ENCODE measurements around the gene AGBL4. TPM values are rescaled to one million over a fixed set of nuclear protein-coding genes. Genes with fewer than 3 reads are reported as not detected.
"Not testable (repeated sequence)": the region's sequence is repeated elsewhere in the genome, so short reads cannot be mapped to it uniquely, and the experiment has no call there.

Gene AGBL4
- total RNA-seq, 1 donor from 2014 or later: not detected

- Histone ChIP-seq H3K36me3 (no peaks in the 10 kb centered on the region), H3K4me3 (no peak overlapping the region), H3K27ac (no peak overlapping the region), H3K27me3 (no peaks in the 10 kb centered on the region), H3K9me3 (no peaks in the 10 kb centered on the region), H3K4me1 (no peaks in the 10 kb centered on the region)
- intact Hi-C loops (cut with DNase I): no loop called here
- TF ChIP-seq, protein P1, sequence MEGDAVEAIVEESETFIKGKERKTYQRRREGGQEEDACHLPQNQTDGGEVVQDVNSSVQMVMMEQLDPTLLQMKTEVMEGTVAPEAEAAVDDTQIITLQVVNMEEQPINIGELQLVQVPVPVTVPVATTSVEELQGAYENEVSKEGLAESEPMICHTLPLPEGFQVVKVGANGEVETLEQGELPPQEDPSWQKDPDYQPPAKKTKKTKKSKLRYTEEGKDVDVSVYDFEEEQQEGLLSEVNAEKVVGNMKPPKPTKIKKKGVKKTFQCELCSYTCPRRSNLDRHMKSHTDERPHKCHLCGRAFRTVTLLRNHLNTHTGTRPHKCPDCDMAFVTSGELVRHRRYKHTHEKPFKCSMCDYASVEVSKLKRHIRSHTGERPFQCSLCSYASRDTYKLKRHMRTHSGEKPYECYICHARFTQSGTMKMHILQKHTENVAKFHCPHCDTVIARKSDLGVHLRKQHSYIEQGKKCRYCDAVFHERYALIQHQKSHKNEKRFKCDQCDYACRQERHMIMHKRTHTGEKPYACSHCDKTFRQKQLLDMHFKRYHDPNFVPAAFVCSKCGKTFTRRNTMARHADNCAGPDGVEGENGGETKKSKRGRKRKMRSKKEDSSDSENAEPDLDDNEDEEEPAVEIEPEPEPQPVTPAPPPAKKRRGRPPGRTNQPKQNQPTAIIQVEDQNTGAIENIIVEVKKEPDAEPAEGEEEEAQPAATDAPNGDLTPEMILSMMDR (IDR thresholded peaks at IDR 0.05): no peak
- no peak for DNase-seq (ENCODE audit: low spot score in 2 of 2)
Measured at GRCh38 chr1:48526008-48526710, 1497.6 kb downstream of the AGBL4 start.

- TF ChIP-seq, protein P1 (IDR thresholded peaks at IDR 0.05): no peak
- no peaks in the 10 kb centered on the region for H3K4me1 ChIP-seq
- no peaks in the 10 kb centered on the region for H3K27me3 ChIP-seq
- no peak for DNase-seq (ENCODE audit: low spot score in 2 of 2)
- H3K4me3 ChIP-seq: no peak overlapping the region
- no peaks in the 10 kb centered on the region for H3K36me3 ChIP-seq
- no peaks in the 10 kb centered on the region for H3K9me3 ChIP-seq
- H3K27ac ChIP-seq: no peak overlapping the region
- intact Hi-C loops (cut with DNase I): no loop called here
Measured at GRCh38 chr1:48524892-48525467, 1498.8 kb downstream of the AGBL4 start.

- DNase-seq (ENCODE audit: low spot score in 2 of 2): no peak
- no peaks in the 10 kb centered on the region for H3K36me3 ChIP-seq
- no peaks in the 10 kb centered on the region for H3K4me1 ChIP-seq
- intact Hi-C loops (cut with DNase I): no loop called here
- no peak overlapping the region for H3K27ac ChIP-seq
- H3K27me3 ChIP-seq: no peaks in the 10 kb centered on the region
- no peak overlapping the region for H3K4me3 ChIP-seq
- TF ChIP-seq, protein P1 (IDR thresholded peaks at IDR 0.05): no peak
- H3K9me3 ChIP-seq: no peaks in the 10 kb centered on the region
Measured at GRCh38 chr1:48523558-48523957, 1500.2 kb downstream of the AGBL4 start.

DNA sequence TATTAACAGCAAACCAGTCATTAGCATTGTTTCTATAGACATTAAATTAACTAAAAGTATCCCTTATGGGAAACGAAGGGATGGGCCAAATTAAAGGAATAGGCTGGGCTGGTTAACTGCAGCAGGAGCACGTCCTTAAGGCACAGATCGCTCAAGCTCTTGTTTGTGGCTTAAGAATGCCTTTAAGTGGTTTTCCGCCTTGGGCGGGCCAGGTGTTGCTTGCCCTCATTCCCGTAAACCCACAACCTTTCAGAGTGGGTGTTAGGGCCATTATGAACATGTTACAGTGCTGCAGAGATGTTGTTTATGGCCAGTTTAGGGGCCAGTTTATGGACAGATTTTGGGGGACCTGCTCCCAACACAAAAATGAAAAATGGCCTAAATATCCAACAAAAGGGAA, 1503.9 kb downstream of the AGBL4 start:
- H3K36me3 ChIP-seq; H3K27ac ChIP-seq; H3K4me1 ChIP-seq; H3K27me3 ChIP-seq; intact Hi-C loops (cut with DNase I); H3K9me3 ChIP-seq; H3K4me3 ChIP-seq; DNase-seq (ENCODE audit: low spot score in 2 of 2): not testable (repeated sequence)

GRCh38 chr1:48506870-48507269, 1516.9 kb downstream of the AGBL4 start:
- TF ChIP-seq, protein P1 (IDR thresholded peaks at IDR 0.05): no peak
- Histone ChIP-seq H3K27me3 (no peaks in the 10 kb centered on the region), H3K36me3 (no peaks in the 10 kb centered on the region), H3K4me3 (no peak overlapping the region), H3K27ac (no peak overlapping the region), H3K4me1 (no peaks in the 10 kb centered on the region), H3K9me3 (no peaks in the 10 kb centered on the region)
- intact Hi-C loops (cut with DNase I): no loop called here
- DNase-seq (ENCODE audit: low spot score in 2 of 2): no peak

DNA sequence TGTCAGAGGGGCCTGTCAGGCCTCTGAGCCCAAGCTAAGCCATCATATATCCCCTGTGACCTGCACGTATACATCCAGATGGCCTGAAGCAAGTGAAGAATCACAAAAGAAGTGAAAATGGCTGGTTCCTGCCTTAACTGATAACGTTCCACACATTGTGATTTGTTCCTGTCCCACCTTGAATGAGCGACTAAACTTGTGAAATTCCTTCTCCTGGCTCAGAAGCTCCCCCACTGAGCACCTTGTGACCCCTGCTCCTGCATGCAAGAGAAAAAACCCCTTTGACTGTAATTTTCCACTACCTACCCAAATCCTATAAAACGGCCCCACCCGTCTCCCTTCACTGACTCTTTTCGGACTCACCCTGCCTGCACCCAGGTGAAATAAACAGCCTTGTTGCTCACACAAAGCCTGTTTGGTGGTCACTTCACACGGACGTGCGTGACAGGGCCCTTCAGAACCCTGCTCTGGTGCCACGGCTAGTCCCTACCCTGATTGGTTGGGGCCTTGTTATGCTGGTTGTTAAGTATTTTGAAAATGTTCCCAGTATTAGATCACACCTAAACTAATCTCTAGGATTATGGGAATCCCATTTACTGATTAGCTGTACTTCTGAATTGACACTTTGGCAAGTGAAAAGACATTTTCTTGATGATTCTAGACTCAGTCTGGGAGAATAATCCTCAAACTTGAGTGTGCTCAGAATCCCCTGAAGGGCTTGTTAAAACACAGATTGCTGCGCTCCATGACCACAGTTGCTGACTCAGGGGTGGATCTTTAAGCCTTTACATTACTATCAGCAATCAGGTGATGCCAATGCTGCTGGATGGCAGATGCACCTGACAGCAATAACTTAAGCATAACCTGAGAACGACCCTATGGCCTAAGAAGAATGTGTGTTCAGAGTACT, 1523.0 kb downstream of the AGBL4 start:
- H3K27me3 ChIP-seq: no peaks in the 10 kb centered on the region
- H3K36me3 ChIP-seq: no peaks in the 10 kb centered on the region
- H3K4me1 ChIP-seq: no peaks in the 10 kb centered on the region
- TF ChIP-seq, protein P1 (IDR thresholded peaks at IDR 0.05): no peak
- intact Hi-C loops (cut with DNase I): no loop called here
- no peak for DNase-seq (ENCODE audit: low spot score in 2 of 2)
- H3K4me3 ChIP-seq: no peak overlapping the region
- H3K9me3 ChIP-seq: no peaks in the 10 kb centered on the region
- H3K27ac ChIP-seq: no peak overlapping the region
